Cardiac muscle cell (in vitro differentiated cells and primary cell): ENCODE results near the gene ATP5F1B. TPM values are rescaled to one million over a fixed set of nuclear protein-coding genes. Genes with fewer than 3 reads are reported as not detected.

Experiments used
- DNase-seq, 2 donors: peaks; one replicate each; pipeline versions ENCODE4 v3.0.0 to v3.0.0-alpha.2; 2010 to 2017; ENCODE audit warnings: low read depth in 1 of 2, low spot score in 1 of 2
- H3K27ac ChIP-seq: fragments of 200-600 bp; sonication (generic); 2 replicates; pipeline ENCODE4 v1.5.1; 2016
- H3K27me3 ChIP-seq: fragments of 200-600 bp; sonication (generic); 2 replicates; pipeline ENCODE4 v1.6.0; 2016; ENCODE audit warnings: control low read depth
- H3K36me3 ChIP-seq: fragments of 200-600 bp; sonication (generic); 2 replicates; pipeline ENCODE4 v1.5.1; 2016; ENCODE audit warnings: control low read depth
- H3K4me1 ChIP-seq: fragments of 200-600 bp; sonication (generic); 2 replicates; pipeline ENCODE4 v1.8.1; 2017; ENCODE audit warnings: low read depth, mild to moderate bottlenecking, mixed run types
- H3K4me3 ChIP-seq: fragments of 200-600 bp; sonication (generic); 2 replicates; pipeline ENCODE4 v1.5.1; 2016; ENCODE audit warnings: mild to moderate bottlenecking
- H3K9me3 ChIP-seq: fragments of 200-600 bp; sonication (generic); 2 replicates; pipeline ENCODE4 v1.5.1; 2017; ENCODE audit warnings: low read depth, mild to moderate bottlenecking, control low read depth
- CTCF ChIP-seq: IDR thresholded peaks from 2 replicates; pipeline ENCODE4 v1.5.1; 2012; ENCODE audit warnings: low read depth, mild to moderate bottlenecking, low read length
- polyA plus RNA-seq: library from polyadenylated mRNA; unstranded; fragments of >200 nt; fragmentation: Nextera tagmentation; extraction: Ambion mirVana; gene quantifications from 2 replicates; pipeline ENCODE4 v1.2.1, GENCODE V29; 2016
- total RNA-seq: library from RNA; depleted of rRNA; stranded (reverse); fragments of >200 nt; gene quantifications from 2 replicates; pipeline ENCODE4 v1.2.3, GENCODE V29; 2016

Gene ATP5F1B
- total RNA-seq = 1,322 and 1,661 TPM in 2 replicates
- polyA plus RNA-seq = 3,161 and 3,964 TPM in 2 replicates

- peak; percentile 97 to 100 for DNase-seq
- H3K36me3 ChIP-seq = peaks cover 37% of the 10 kb centered on the region
- peaks cover 17% of the 10 kb centered on the region for H3K4me1 ChIP-seq
- H3K27me3 ChIP-seq = no peaks in the 10 kb centered on the region
- H3K27ac ChIP-seq = peak within 1 kb of the TSS; percentile 91
- peak within 1 kb of the TSS; percentile 90 for H3K4me3 ChIP-seq
- no peak for TF ChIP-seq CTCF
- no peaks in the 10 kb centered on the region for H3K9me3 ChIP-seq
Observed at GRCh38 chr12:56645717-56646446, at the start of gene ATP5F1B. Gene ATP5F1B, minus strand, starts transcription at chr12:56645984. Its CDS starts 21 bp downstream, at chr12:56645963.

GRCh38 chr12:56694161-56694560 lies 48.4 kb upstream of the ATP5F1B start:
- peaks cover 11% of the 10 kb centered on the region for H3K4me1 ChIP-seq
- H3K36me3 ChIP-seq = no peaks in the 10 kb centered on the region
- no peak for TF ChIP-seq CTCF
- H3K27me3 ChIP-seq = no peaks in the 10 kb centered on the region
- H3K9me3 ChIP-seq = no peaks in the 10 kb centered on the region
- no peak for DNase-seq
- no peak overlapping the region for H3K4me3 ChIP-seq
- H3K27ac ChIP-seq = no peak overlapping the region

GRCh38 chr12:56688846-56689109 lies 43.0 kb upstream of the ATP5F1B start:
- H3K36me3 ChIP-seq = no peaks in the 10 kb centered on the region
- TF ChIP-seq CTCF = no peak
- peaks cover 16% of the 10 kb centered on the region for H3K4me1 ChIP-seq
- peak overlapping the region; percentile 96 for H3K27ac ChIP-seq
- no peak for DNase-seq
- H3K9me3 ChIP-seq = no peaks in the 10 kb centered on the region
- H3K4me3 ChIP-seq = peak overlapping the region; percentile 37
- H3K27me3 ChIP-seq = no peaks in the 10 kb centered on the region

GRCh38 chr12:56688129-56688845 lies 42.5 kb upstream of the ATP5F1B start, which contains the start of gene PTGES3:
Gene PTGES3, minus strand, starts transcription at chr12:56688284. Its CDS starts 285 bp downstream, at chr12:56687999.
- no peak for TF ChIP-seq CTCF
- H3K4me1 ChIP-seq = peaks cover 16% of the 10 kb centered on the region
- peak; percentile 99 for DNase-seq
- peak within 1 kb of the TSS; percentile 96 for H3K27ac ChIP-seq
- H3K4me3 ChIP-seq = peak within 1 kb of the TSS; percentile 81
- H3K9me3 ChIP-seq = no peaks in the 10 kb centered on the region
- no peaks in the 10 kb centered on the region for H3K27me3 ChIP-seq
- no peaks in the 10 kb centered on the region for H3K36me3 ChIP-seq

- peak overlapping the region; percentile 81 for H3K4me3 ChIP-seq
- H3K27me3 ChIP-seq = no peaks in the 10 kb centered on the region
- no peak for TF ChIP-seq CTCF
- no peaks in the 10 kb centered on the region for H3K9me3 ChIP-seq
- H3K27ac ChIP-seq = peak overlapping the region; percentile 96
- peak; percentile 42 to 46 for DNase-seq
- no peaks in the 10 kb centered on the region for H3K36me3 ChIP-seq
- H3K4me1 ChIP-seq = peaks cover 16% of the 10 kb centered on the region
Observed at GRCh38 chr12:56687223-56688128, 41.7 kb upstream of the ATP5F1B start.
